Measurements from ENCODE around the gene NOL6.
"Not testable (repeated sequence)": the region's sequence is repeated elsewhere in the genome, so short reads cannot be mapped to it uniquely, and the experiment has no call there.

The NOL6 gene, protein sequence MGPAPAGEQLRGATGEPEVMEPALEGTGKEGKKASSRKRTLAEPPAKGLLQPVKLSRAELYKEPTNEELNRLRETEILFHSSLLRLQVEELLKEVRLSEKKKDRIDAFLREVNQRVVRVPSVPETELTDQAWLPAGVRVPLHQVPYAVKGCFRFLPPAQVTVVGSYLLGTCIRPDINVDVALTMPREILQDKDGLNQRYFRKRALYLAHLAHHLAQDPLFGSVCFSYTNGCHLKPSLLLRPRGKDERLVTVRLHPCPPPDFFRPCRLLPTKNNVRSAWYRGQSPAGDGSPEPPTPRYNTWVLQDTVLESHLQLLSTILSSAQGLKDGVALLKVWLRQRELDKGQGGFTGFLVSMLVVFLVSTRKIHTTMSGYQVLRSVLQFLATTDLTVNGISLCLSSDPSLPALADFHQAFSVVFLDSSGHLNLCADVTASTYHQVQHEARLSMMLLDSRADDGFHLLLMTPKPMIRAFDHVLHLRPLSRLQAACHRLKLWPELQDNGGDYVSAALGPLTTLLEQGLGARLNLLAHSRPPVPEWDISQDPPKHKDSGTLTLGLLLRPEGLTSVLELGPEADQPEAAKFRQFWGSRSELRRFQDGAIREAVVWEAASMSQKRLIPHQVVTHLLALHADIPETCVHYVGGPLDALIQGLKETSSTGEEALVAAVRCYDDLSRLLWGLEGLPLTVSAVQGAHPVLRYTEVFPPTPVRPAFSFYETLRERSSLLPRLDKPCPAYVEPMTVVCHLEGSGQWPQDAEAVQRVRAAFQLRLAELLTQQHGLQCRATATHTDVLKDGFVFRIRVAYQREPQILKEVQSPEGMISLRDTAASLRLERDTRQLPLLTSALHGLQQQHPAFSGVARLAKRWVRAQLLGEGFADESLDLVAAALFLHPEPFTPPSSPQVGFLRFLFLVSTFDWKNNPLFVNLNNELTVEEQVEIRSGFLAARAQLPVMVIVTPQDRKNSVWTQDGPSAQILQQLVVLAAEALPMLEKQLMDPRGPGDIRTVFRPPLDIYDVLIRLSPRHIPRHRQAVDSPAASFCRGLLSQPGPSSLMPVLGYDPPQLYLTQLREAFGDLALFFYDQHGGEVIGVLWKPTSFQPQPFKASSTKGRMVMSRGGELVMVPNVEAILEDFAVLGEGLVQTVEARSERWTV

GRCh38 chr9:33473643-33474352 lies at the start of gene NOL6:
Gene NOL6, minus strand, starts transcription at chr9:33473924. Its CDS starts 82 bp downstream, at chr9:33473842.
- H3K4me3 ChIP-seq (ENCODE audit: low read depth, low read length): peak within 1 kb of the TSS; percentile 96
- peak; percentile 100 for DNase-seq (ENCODE audit: low read depth)
- TF ChIP-seq, protein P1, sequence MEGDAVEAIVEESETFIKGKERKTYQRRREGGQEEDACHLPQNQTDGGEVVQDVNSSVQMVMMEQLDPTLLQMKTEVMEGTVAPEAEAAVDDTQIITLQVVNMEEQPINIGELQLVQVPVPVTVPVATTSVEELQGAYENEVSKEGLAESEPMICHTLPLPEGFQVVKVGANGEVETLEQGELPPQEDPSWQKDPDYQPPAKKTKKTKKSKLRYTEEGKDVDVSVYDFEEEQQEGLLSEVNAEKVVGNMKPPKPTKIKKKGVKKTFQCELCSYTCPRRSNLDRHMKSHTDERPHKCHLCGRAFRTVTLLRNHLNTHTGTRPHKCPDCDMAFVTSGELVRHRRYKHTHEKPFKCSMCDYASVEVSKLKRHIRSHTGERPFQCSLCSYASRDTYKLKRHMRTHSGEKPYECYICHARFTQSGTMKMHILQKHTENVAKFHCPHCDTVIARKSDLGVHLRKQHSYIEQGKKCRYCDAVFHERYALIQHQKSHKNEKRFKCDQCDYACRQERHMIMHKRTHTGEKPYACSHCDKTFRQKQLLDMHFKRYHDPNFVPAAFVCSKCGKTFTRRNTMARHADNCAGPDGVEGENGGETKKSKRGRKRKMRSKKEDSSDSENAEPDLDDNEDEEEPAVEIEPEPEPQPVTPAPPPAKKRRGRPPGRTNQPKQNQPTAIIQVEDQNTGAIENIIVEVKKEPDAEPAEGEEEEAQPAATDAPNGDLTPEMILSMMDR (conservative IDR thresholded peaks at IDR 0.05; ENCODE audit: low read depth, low read length): no peak

GRCh38 chr9:33521861-33522260 lies 48.1 kb upstream of the NOL6 start:
- DNase-seq (ENCODE audit: low read depth); H3K4me3 ChIP-seq (ENCODE audit: low read depth, low read length): not testable (repeated sequence)

DNA sequence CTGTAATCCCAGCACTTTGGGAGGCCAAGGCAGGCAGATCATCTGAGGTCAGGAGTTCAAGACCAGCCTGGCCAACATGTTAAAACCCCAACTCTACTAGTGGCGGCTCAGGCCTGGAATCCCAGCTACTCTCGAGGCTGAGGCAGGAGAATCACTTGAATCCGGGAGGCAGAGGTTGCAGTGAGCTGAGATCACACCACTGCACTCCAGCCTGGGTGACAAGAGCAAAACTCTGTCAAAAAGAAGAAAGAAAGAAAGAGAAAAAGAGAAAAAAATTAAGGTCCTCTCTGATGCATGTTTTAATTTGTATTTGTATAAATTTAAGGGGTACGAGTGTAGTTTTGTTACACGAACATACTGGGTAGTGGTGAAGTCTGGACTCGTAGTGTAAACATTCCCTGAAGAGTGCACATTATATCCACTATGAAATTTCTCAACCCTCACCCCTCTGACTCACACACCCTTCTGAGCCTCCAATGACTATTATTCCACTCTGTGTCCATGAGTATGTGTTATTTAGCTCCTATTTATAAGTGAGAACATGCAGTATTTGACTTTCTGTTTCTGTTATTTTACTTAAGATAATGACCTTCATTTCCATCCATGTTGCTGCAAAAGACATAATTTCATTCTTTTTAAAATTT lies 44.3 kb upstream of the NOL6 start:
- not testable (repeated sequence) for H3K4me3 ChIP-seq (ENCODE audit: low read depth, low read length)
- peak; percentile 86 for DNase-seq (ENCODE audit: low read depth)

DNA sequence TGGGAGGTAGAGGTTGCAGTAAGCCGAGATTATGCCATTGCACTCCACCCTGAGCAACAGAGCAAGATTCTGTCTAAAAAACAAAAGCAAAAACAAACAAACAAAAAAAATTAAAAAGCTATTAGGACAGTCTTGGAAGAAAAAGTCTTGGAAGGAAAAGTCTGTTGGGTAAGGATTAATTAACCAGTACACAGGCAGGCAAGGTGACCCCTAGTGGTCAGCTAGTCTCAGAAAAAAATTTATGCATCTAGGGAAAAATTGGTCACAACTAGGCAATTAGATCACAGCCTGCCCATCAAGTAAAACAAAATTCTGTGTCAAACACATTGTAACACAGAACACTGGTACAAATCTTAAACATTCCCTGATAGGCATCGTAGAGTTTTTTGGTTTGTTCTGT lies 43.6 kb upstream of the NOL6 start:
- DNase-seq (ENCODE audit: low read depth): peak; percentile 67
- no peak overlapping the region for H3K4me3 ChIP-seq (ENCODE audit: low read depth, low read length)
- TF ChIP-seq, protein P1 (conservative IDR thresholded peaks at IDR 0.05; ENCODE audit: low read depth, low read length): peak; percentile 66

GRCh38 chr9:33516397-33516796 lies 42.7 kb upstream of the NOL6 start:
- H3K4me3 ChIP-seq (ENCODE audit: low read depth, low read length); DNase-seq (ENCODE audit: low read depth): not testable (repeated sequence)

GRCh38 chr9:33515342-33515995 lies 41.7 kb upstream of the NOL6 start:
- not testable (repeated sequence) for H3K4me3 ChIP-seq (ENCODE audit: low read depth, low read length); DNase-seq (ENCODE audit: low read depth)

DNA sequence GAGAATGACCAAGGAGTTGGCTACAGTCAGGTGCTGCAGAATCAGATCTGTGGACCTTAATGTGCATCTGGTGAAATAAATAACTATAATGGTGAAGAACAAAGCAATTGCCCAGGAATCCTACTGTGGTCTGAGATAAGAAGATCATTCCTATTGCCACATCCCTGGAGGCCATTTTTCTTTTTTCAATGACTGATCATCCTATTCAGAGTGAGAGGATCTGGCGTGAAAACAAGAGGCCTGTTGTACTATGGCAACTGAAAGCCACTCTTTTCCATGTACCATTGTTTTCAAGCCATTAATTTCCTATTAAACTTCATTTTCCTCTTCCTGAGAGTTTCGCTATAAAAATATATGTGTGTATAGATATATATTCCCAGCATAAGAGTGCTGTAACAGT lies 38.8 kb upstream of the NOL6 start:
- not testable (repeated sequence) for DNase-seq (ENCODE audit: low read depth); H3K4me3 ChIP-seq (ENCODE audit: low read depth, low read length)

DNA sequence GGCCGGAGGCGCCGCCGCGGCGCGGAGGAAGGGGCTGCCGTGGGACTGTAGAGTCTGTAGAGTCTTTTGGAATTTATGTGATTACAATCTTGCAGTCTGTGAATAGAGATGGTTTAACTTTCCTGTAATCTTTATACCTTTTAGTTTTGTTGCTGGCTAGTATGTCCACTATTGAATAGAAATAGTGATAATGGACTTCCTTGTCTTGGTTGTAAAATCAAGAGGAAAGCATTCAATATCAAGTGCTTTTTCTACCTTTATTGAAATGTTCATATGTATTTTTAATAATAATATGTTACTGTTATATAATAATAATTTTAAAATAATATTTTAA lies 37.4 kb upstream of the NOL6 start:
- H3K4me3 ChIP-seq (ENCODE audit: low read depth, low read length): peak overlapping the region; percentile 78
- DNase-seq (ENCODE audit: low read depth): not testable (repeated sequence)

DNA sequence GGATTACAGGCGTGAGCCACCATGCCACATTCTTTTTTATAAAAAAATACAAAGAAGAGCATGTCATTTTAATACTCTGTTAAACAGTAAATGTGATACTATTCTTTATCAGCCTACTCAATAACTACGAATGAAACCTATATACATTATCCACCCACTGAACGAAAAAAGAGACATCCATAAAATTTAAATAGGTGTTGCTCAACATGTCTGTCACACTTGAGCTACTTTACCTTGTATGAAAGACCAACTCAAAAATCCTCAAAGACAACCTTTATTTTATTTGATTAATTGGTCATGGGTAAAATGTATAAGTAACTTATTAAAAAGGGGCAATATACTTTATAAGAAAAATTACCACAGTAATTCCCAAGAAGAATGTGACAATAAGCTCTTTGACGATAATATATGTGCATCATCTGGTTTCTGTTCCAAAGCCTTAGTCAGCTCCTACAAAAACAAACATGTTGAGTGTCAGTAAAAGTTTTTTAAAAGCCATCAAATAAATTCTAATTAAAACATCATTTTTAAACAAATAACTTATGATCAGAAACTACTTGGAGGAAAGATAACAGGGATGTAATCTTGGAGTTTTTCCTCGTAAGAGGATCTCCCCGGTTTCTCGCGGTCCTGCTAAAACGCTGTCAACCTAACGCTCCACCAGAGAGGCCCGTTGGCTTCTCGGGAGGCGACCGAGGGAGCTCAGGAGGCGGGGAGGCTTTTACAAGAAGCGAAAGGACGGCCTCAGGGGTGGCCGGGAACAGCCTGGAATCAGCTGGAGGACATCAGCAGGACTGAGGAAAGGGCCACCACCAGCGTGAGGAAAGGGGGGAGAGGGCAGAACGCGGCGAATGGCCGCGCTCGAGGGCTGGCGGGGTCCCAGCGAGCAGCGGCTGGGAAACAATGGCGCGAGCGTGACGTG lies 36.8 kb upstream of the NOL6 start:
- TF ChIP-seq, protein P1 (conservative IDR thresholded peaks at IDR 0.05; ENCODE audit: low read depth, low read length): no peak
- peak overlapping the region; percentile 78 for H3K4me3 ChIP-seq (ENCODE audit: low read depth, low read length)
- peak; percentile 73 for DNase-seq (ENCODE audit: low read depth)
